Activated CD4-positive, alpha-beta memory T cell treated with anti-CD3 and anti-CD28 coated beads, Interleukin-2, amount 10 ng/mL, durations not matched to agents 7 days and 5 days (primary cell): ENCODE results near the gene TXLNB. TPM values are rescaled to one million over a fixed set of nuclear protein-coding genes. Genes with fewer than 3 reads are reported as not detected.
"Not testable (repeated sequence)": the region's sequence is repeated elsewhere in the genome, so short reads cannot be mapped to it uniquely, and the experiment has no call there.

Source experiments
- CTCF ChIA-PET: fragments of 350-600 bp; sonication (Branson Sonifier 250); formaldehyde crosslinking; loops from one replicate; lab custom pipeline; 2021; ENCODE audit warnings: antibody characterized with exemption, inconsistent platforms; lab: Charles Lee
- POLR2A ChIA-PET: fragments of 350-600 bp; sonication (Branson Sonifier 250); formaldehyde crosslinking; loops from one replicate; lab custom pipeline; 2021; ENCODE audit warnings: antibody characterized with exemption; lab: Charles Lee
- DNase-seq: peaks from one replicate; pipeline ENCODE4 v3.0.0-alpha.2; 2020
- H3K27ac Mint-ChIP-seq: one replicate; pipeline ENCODE4 v1.8.0; 2021; ENCODE audit warnings: mild to moderate bottlenecking, mixed read lengths
- H3K27me3 Mint-ChIP-seq: one replicate; pipeline ENCODE4 v1.8.0; 2021; ENCODE audit warnings: mixed read lengths
- H3K36me3 Mint-ChIP-seq: one replicate; pipeline ENCODE4 v1.8.0; 2021; ENCODE audit warnings: low read depth, mixed read lengths
- H3K4me1 Mint-ChIP-seq: one replicate; pipeline ENCODE4 v1.8.0; 2021; ENCODE audit warnings: mixed read lengths
- H3K4me3 Mint-ChIP-seq: one replicate; pipeline ENCODE4 v1.8.0; 2021; ENCODE audit warnings: mild to moderate bottlenecking, mixed read lengths
- H3K9me3 Mint-ChIP-seq: one replicate; pipeline ENCODE4 v1.8.0; 2021; ENCODE audit warnings: mixed read lengths
- total RNA-seq, 2 experiments: library from RNA; stranded (reverse); gene quantifications; one replicate each; pipeline ENCODE4 v1.2.3, GENCODE V29; 2021

Gene TXLNB
- total RNA-seq, 2 experiments from 2014 or later, result 0.60 to 0.90 TPM

DNA sequence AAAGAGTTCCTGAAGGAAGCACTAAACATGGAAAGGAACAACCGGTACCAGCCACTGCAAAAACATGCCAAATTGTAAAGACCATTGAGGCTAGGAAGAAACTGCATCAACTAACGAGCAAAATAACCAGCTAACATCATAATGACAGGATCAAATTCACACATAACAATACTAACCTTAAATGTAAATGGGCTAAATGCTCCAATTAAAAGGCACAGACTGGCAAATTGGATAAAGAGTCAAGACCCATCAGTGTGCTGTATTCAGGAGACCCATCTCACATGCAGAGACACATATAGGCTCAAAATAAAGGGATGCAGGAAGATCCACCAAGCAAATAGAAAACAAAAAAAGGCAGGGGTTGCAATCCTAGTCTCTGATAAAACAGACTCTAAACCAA lies 79.3 kb downstream of the TXLNB start:
- POLR2A ChIA-PET, CTCF ChIA-PET, H3K27ac Mint-ChIP-seq, H3K4me3 Mint-ChIP-seq, H3K27me3 Mint-ChIP-seq, DNase-seq: not testable (repeated sequence)
- Mint-ChIP-seq H3K9me3 (peaks cover 33% of the 10 kb centered on the region), H3K36me3 (peaks cover 41% of the 10 kb centered on the region), H3K4me1 (peaks cover 19% of the 10 kb centered on the region)

DNA sequence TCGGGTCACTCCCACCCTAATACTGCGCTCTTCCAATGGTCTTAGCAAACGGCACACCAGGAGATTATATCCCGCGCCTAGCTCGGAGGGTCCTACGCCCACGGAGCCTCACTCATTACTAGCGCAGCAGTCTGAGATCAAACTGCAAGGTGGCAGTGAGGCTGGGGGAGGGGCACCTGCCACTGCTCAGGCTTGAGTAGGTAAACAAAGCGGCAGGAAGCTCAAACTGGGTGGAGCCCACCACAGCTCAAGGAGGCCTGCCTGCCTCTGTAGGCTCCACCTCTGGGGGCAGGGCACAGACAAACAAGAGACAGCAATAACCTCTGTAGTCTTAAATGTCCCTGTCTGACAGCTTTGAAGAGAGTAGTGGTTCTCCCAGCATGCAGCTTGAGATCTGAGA lies 81.0 kb downstream of the TXLNB start:
- POLR2A ChIA-PET, H3K27me3 Mint-ChIP-seq, H3K4me3 Mint-ChIP-seq: not testable (repeated sequence)
- H3K9me3 Mint-ChIP-seq, result peaks cover 45% of the 10 kb centered on the region
- DNase-seq, result peak; percentile 65
- H3K27ac Mint-ChIP-seq, result peak overlapping the region; percentile 31
- CTCF ChIA-PET, result interaction anchor here (1.0 kb wide), 1 partner anchor 9 kb away, joined by 3 read pairs; no protein-coding TSS in a partner anchor
- H3K4me1 Mint-ChIP-seq, result peaks cover 19% of the 10 kb centered on the region
- H3K36me3 Mint-ChIP-seq, result peaks cover 49% of the 10 kb centered on the region

DNA sequence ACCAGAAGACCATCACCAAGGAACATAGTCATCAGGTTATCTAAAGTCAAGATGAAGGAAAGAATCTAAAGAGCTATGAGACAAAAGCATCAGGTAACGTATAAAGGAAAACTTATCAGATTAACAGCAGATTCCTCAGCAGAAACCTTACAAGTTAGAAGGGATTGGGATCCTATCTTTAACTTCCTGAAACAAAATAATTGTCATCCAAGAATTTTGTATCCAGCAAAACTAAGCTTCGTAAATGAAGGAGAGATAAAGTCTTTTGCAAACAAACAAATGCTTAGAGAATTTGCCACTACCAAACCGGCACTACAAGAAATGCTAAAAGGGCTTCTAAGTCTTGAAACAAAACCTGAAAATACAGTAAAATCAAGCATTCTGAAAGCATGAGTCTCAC lies 86.0 kb downstream of the TXLNB start:
- Mint-ChIP-seq H3K27me3 (peaks cover 2% of the 10 kb centered on the region), H3K4me1 (peaks cover 17% of the 10 kb centered on the region), H3K4me3 (no peak overlapping the region), H3K27ac (no peak overlapping the region), H3K9me3 (peaks cover 44% of the 10 kb centered on the region), H3K36me3 (peaks cover 38% of the 10 kb centered on the region)
- POLR2A ChIA-PET, result interaction anchor here (0.5 to 1.7 kb wide), 2 partner anchors 60 to 159 kb away, joined by 3 to 4 read pairs; no protein-coding TSS in a partner anchor
- CTCF ChIA-PET, result interaction anchor here (0.7 to 1.7 kb wide), 2 partner anchors 44 to 117 kb away, joined by 3 to 4 read pairs; no protein-coding TSS in a partner anchor
- no peak for DNase-seq

DNA sequence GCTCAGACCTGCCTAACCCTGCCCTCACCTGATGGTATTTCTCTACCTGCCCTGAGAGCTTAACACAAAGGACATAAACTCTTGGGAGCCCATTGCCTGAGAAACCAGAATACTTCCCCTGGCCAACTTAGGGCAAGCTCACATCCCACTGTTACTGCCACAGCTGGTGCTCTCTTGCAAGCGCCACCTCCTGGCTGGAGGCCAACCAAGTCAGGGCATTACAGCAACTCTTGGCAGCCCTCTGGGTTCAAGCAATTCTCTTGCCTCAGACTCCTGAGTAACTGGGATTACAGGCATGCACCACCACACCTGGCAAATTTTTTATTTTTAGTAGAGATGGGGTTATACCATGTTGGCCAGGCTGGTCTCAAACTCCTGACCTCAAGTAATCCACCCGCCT lies 86.8 kb downstream of the TXLNB start:
- Mint-ChIP-seq H3K27me3 (peaks cover 2% of the 10 kb centered on the region), H3K4me1 (peaks cover 9% of the 10 kb centered on the region), H3K9me3 (peaks cover 37% of the 10 kb centered on the region), H3K4me3 (no peak overlapping the region), H3K36me3 (peaks cover 29% of the 10 kb centered on the region), H3K27ac (no peak overlapping the region)
- ChIA-PET POLR2A (interaction anchor here (0.5 to 1.7 kb wide), 3 partner anchors 59 to 159 kb away, joined by 3 to 4 read pairs (median 3); partner anchors contain the start of gene TXLNB), CTCF (interaction anchor here (1.7 kb wide), 1 partner anchor 118 kb away, joined by 4 read pairs; no protein-coding TSS in a partner anchor)
- DNase-seq, result no peak

DNA sequence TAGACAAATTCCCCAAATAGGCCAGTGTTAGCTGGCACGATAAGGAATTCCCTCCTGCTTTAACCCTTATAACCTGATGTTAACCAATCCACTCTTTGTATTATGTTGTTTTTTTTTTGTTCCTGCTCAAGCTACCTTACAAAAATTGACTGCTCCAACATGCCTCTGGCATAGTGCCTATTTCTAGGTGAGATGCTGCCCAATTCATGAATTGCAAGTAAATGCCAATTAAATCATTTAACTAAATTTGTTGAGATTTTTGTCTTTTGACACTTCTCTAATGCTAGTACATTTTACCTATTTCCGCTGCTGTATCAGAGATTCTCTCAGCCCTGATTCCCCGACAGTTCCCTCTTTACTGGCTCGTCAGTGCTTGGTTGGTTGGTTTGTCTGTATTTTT lies 90.4 kb downstream of the TXLNB start:
- ChIA-PET POLR2A (no interaction called here), CTCF (no interaction called here)
- Mint-ChIP-seq H3K9me3 (peaks cover 17% of the 10 kb centered on the region), H3K4me3 (no peak overlapping the region), H3K27ac (no peak overlapping the region), H3K27me3 (no peaks in the 10 kb centered on the region), H3K36me3 (peaks cover 9% of the 10 kb centered on the region), H3K4me1 (no peaks in the 10 kb centered on the region)
- DNase-seq, result no peak

DNA sequence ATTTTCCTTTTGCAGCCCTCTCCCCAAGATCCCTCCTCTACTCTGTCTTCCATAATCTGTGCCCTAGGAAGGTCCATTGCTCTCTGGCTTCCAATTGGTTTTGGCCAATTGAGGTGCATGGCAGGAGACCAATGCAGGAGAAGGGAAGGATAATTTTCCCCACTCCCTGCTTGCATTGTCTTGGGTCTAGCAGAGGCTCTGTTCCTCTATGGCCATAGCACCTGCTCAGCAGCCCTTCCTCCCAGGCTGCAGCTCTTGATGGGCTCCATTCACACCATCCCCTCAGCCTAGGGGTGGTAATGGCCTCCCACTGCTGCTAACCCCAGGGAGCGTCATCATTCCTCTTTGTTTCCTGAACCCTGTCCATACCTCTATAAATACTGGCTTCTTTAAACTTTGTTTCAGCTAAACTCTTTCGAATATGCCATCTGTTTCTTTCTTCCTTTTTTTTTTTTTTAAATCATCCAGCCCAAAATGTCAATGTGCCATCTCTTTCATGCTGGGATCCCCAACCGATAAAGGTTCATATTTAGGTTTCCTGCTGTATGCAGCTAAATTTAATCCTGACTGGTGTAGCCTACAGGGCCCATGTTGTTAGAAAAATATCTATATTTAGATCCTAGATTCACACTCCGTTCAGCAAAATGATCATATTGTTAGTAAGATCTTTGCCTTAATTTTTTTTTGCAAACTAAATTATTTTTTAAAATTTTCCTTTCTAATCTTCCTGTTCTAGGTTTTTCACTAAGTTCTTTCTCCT lies 93.1 kb downstream of the TXLNB start:
- peaks cover 7% of the 10 kb centered on the region for H3K36me3 Mint-ChIP-seq
- peaks cover 8% of the 10 kb centered on the region for H3K9me3 Mint-ChIP-seq
- no peak for DNase-seq
- ChIA-PET POLR2A (interaction anchor here (0.8 kb wide), 1 partner anchor 14 kb away, joined by 3 read pairs; no protein-coding TSS in a partner anchor), CTCF (interaction anchor here (0.5 kb wide), 1 partner anchor 611 kb away, joined by 4 read pairs; no protein-coding TSS in a partner anchor)
- H3K4me1 Mint-ChIP-seq, result no peaks in the 10 kb centered on the region
- no peaks in the 10 kb centered on the region for H3K27me3 Mint-ChIP-seq
- H3K27ac Mint-ChIP-seq, result no peak overlapping the region
- H3K4me3 Mint-ChIP-seq, result no peak overlapping the region

DNA sequence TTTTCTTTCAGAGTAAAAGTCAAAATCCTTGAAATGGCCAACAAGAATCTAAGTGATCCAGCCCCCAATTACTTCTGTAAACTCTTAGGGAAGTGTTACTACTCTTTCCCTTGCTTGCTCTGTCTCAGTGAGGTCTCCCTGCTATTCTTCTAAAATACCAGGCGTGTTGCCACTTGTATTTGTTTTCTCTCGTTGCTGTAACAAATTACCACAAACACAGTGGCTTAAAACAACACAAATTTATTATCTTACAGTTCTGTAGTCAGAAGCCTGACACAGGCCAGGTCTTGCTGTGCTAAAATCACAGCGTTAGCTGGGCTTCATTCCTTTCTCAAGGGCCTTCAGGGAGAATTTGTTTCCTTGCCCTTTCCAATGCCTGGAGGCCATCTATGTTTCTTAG lies 97.1 kb downstream of the TXLNB start:
- ChIA-PET CTCF (interaction anchor here (1.3 kb wide), 1 partner anchor 24 kb away, joined by 5 read pairs; no protein-coding TSS in a partner anchor), POLR2A (no interaction called here)
- DNase-seq, result no peak
- Mint-ChIP-seq H3K27ac (no peak overlapping the region), H3K4me3 (no peak overlapping the region), H3K9me3 (peaks cover 8% of the 10 kb centered on the region), H3K4me1 (no peaks in the 10 kb centered on the region), H3K27me3 (no peaks in the 10 kb centered on the region), H3K36me3 (peaks cover 7% of the 10 kb centered on the region)

Other genes with a start within 250 kb of the TXLNB start
- gene HECA, start 156.9 kb downstream of the TXLNB start, total RNA-seq, result 10 to 100 TPM; 78.9 to 81.7 TPM
- 100 to 1,000 TPM; 121 to 127 TPM for gene CITED2, start 82.7 kb upstream of the TXLNB start, total RNA-seq